Measurements from ENCODE around the gene SPAG9. TPM values are rescaled to one million over a fixed set of nuclear protein-coding genes. Genes with fewer than 3 reads are reported as not detected.

The SPAG9 gene
- total RNA-seq, 1 donor = 95.4 TPM

DNA sequence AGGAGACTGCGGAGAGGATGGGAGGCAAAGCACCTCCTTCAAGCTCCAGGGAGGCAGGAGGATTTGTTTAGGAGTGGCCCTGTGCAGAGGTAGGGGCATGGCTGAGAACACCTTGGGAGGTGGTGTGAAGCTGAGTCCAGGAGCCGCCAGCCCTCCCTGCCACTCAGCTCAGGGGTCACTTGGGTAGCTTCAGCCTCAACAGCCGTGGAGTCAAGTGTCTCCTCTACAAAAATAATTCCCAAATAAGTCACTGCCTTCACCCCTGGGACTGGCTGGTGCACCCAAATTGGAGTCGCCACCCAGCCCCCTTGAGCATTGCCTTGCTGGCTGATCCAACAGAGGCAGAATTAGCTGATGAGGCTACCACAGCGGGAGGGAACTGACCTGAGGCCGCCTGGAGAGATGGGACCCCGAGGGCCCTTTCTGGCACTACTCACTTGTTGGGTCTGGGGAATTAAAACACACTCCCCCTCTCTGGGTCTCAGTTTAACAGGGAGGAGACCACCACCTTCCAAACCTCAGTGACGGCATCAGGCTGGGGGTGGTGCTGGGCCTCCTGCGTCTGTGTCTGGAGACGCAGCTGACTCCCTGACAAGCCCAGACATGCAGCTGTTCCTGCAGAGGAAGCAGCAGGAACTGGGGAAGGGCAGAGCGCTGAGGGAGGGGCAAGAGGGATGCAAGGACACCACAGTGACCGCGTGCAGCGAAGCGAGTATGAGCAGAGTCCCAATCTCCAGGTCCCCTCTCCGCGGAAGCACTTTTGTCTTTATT, 166.7 kb downstream of the SPAG9 start:
- Histone ChIP-seq H3K4me3 (ENCODE audit: low read length) (no peak overlapping the region), H3K4me1 (ENCODE audit: insufficient read depth, low read length) (peaks cover 37% of the 10 kb centered on the region), H3K9me3 (ENCODE audit: low read depth, low read length) (no peaks in the 10 kb centered on the region), H3K27me3 (ENCODE audit: insufficient read depth, low read length) (no peaks in the 10 kb centered on the region)

GRCh38 chr17:50953518-50953830, 167.2 kb downstream of the SPAG9 start:
- no peaks in the 10 kb centered on the region for H3K27me3 ChIP-seq (ENCODE audit: insufficient read depth, low read length)
- peaks cover 37% of the 10 kb centered on the region for H3K4me1 ChIP-seq (ENCODE audit: insufficient read depth, low read length)
- H3K4me3 ChIP-seq (ENCODE audit: low read length) = no peak overlapping the region
- H3K9me3 ChIP-seq (ENCODE audit: low read depth, low read length) = no peaks in the 10 kb centered on the region

DNA sequence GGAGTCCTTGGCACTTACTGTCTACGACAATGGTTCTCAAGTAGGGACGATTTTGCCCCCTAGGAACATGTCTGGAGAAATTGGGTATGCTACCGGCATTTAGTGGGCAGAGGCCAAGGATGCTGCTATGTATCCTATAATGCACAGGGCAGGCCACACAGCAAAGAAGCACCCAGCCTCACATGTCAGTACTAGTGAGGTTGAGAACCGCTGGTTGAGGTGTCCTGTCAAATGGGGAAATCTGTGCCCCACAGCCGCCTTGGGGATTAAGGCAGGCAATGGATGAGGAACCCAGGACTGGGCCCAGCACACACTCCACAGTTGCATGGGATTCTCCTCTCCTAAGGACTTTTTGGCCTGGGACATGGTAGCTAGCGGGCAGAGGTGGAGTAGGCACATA, 167.8 kb downstream of the SPAG9 start:
- Histone ChIP-seq H3K4me1 (ENCODE audit: insufficient read depth, low read length) (peaks cover 43% of the 10 kb centered on the region), H3K27me3 (ENCODE audit: insufficient read depth, low read length) (no peaks in the 10 kb centered on the region), H3K9me3 (ENCODE audit: low read depth, low read length) (no peaks in the 10 kb centered on the region), H3K4me3 (ENCODE audit: low read length) (no peak overlapping the region)

- no peak overlapping the region for H3K4me3 ChIP-seq (ENCODE audit: low read length)
- no peaks in the 10 kb centered on the region for H3K9me3 ChIP-seq (ENCODE audit: low read depth, low read length)
- no peaks in the 10 kb centered on the region for H3K27me3 ChIP-seq (ENCODE audit: insufficient read depth, low read length)
- H3K4me1 ChIP-seq (ENCODE audit: insufficient read depth, low read length) = peaks cover 48% of the 10 kb centered on the region
These were observed 168.7 kb downstream of the SPAG9 start for GRCh38 chr17:50952013-50952412.

- H3K9me3 ChIP-seq (ENCODE audit: low read depth, low read length) = no peaks in the 10 kb centered on the region
These were observed 170.4 kb downstream of the SPAG9 start for GRCh38 chr17:50949989-50950877.

DNA sequence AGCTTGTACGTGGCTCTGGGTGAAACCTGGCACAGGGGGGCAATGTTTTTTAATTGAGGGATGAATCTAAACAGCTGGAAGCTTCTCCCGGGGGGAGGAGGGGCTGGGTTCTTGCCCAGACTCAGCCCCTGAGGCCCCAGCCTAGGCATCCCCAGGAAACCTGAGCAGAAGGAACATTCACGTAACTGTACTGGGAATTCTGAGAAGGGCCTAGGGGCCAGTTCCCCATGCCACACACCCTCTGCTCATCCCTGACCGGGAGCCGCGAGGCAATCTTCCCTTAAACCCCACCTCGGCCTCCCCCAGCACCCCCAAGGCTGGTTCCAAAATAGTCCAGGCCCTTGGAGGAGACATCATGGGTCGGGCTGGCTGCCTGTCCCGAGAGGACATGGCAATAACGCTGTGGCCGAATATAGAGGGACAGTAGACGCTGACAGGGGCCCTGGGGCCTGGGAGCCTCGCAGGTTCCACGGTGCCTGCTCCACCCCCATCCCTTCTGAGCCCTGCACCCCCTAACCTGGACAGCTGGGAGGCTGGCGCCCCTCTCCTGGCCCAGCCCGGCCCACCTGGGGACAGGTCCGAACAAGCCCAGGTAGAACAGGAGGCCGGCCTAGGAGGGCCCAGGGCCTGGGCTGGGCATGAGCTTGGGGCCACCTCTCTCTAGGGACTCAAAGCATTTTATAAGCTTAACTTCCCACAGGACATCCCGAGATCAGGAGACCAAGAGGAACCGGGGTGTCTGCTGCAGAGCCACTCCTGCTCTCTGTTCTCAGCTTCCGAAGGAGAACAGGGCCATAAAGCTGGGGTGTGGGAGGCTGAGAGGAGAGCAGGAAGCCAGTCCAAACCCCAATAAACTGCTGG, 171.3 kb downstream of the SPAG9 start:
- peaks cover 52% of the 10 kb centered on the region for H3K4me1 ChIP-seq (ENCODE audit: insufficient read depth, low read length)
- no peaks in the 10 kb centered on the region for H3K9me3 ChIP-seq (ENCODE audit: low read depth, low read length)
- H3K4me3 ChIP-seq (ENCODE audit: low read length) = no peak overlapping the region
- no peaks in the 10 kb centered on the region for H3K27me3 ChIP-seq (ENCODE audit: insufficient read depth, low read length)

More at GRCh38 chr17:50949989-50950877, 170.4 kb downstream of the SPAG9 start:
- no peak overlapping the region for H3K4me3 ChIP-seq (ENCODE audit: low read length)
- no peaks in the 10 kb centered on the region for H3K27me3 ChIP-seq (ENCODE audit: insufficient read depth, low read length)
- peaks cover 45% of the 10 kb centered on the region for H3K4me1 ChIP-seq (ENCODE audit: insufficient read depth, low read length)

- peaks cover 58% of the 10 kb centered on the region for H3K4me1 ChIP-seq (ENCODE audit: insufficient read depth, low read length)
- no peaks in the 10 kb centered on the region for H3K9me3 ChIP-seq (ENCODE audit: low read depth, low read length)
- no peak overlapping the region for H3K4me3 ChIP-seq (ENCODE audit: low read length)
- no peaks in the 10 kb centered on the region for H3K27me3 ChIP-seq (ENCODE audit: insufficient read depth, low read length)
These were observed 172.0 kb downstream of the SPAG9 start for GRCh38 chr17:50948711-50949110.

GRCh38 chr17:50947782-50948543, 172.7 kb downstream of the SPAG9 start:
- Histone ChIP-seq H3K4me3 (ENCODE audit: low read length) (no peak overlapping the region), H3K27me3 (ENCODE audit: insufficient read depth, low read length) (no peaks in the 10 kb centered on the region), H3K4me1 (ENCODE audit: insufficient read depth, low read length) (peaks cover 63% of the 10 kb centered on the region), H3K9me3 (ENCODE audit: low read depth, low read length) (no peaks in the 10 kb centered on the region)

- Histone ChIP-seq H3K9me3 (ENCODE audit: low read depth, low read length) (no peaks in the 10 kb centered on the region), H3K4me1 (ENCODE audit: insufficient read depth, low read length) (peaks cover 62% of the 10 kb centered on the region), H3K27me3 (ENCODE audit: insufficient read depth, low read length) (no peaks in the 10 kb centered on the region), H3K4me3 (ENCODE audit: low read length) (no peak overlapping the region)
These were observed 173.5 kb downstream of the SPAG9 start for GRCh38 chr17:50946891-50947781.

DNA sequence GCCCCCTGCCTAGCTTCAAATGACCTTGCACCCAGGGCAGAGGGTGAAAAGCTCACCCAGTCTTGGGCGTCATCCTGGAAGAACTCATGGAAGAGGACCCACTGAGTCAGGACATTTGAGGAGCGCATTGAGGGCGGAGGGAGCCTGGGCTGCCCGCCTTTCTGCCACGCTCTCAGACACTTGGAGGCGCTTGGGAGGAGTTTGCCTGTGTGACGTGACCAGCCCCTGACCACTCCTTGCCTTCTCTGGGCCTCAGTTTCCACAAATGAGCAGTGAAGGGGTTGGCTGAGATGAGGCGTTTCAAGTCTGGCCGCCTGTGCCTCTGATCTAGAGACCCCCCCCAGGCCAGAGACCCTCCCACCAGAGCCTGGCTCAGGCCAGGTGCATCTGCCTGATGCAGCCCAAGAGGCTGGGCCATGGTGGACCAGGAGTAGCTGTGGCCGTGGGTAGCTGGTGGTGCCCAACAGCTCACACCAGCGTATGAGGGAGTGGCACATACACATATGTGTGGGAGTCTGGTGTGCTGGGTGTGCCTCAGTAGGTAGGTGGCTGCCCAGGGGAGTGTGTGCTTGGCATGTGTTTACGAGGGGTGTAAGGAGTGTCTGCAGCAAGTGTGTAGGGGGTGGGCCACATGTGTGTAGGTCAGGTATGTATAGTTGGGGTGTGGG, 174.3 kb downstream of the SPAG9 start:
- H3K4me1 ChIP-seq (ENCODE audit: insufficient read depth, low read length) = peaks cover 55% of the 10 kb centered on the region
- no peak overlapping the region for H3K4me3 ChIP-seq (ENCODE audit: low read length)
- H3K27me3 ChIP-seq (ENCODE audit: insufficient read depth, low read length) = no peaks in the 10 kb centered on the region
- H3K9me3 ChIP-seq (ENCODE audit: low read depth, low read length) = no peaks in the 10 kb centered on the region

- H3K4me1 ChIP-seq (ENCODE audit: insufficient read depth, low read length) = peaks cover 49% of the 10 kb centered on the region
- no peaks in the 10 kb centered on the region for H3K9me3 ChIP-seq (ENCODE audit: low read depth, low read length)
- no peak overlapping the region for H3K4me3 ChIP-seq (ENCODE audit: low read length)
- H3K27me3 ChIP-seq (ENCODE audit: insufficient read depth, low read length) = no peaks in the 10 kb centered on the region
These were observed 174.9 kb downstream of the SPAG9 start for GRCh38 chr17:50945779-50946222.

DNA sequence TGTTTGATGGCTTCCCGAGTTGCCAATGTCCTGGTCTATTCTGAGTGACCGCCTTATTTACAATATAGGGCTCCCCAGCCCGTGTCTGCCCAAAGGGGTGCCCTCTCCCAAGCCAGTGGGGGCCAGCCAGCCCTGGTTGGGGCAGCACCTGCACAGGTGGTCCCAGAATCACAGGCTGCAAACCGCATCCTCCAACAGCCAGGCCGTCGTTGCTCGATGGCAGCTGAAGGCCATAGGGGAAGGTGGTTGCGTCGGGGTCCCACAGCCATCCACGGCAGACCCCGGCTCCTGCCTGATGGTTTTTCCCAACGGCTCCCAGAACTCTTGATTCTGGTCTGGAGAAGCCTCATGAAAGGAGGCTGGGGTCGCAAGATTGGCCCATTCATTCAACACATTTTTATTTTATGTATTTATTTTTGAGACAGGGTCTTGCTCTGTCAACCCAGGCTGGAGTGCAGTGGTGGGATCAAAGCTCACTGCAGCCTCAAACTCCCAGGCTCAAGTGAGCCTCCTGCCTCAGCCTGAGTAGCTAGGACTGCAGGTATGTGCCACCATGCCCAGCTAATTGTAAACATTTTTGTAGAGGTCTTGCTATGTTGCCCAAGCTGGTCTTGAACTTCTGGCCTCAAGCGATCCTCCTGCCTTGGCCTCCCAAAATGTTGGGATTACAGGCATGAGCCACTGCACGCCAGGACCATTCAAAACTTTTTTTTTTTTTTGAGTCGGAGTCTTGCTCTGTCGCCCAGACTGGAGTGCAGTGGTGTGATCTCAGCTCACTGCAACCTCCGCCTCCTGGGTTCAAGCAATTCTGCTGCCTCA, 175.6 kb downstream of the SPAG9 start:
- Histone ChIP-seq H3K4me1 (ENCODE audit: insufficient read depth, low read length) (peaks cover 42% of the 10 kb centered on the region), H3K27me3 (ENCODE audit: insufficient read depth, low read length) (no peaks in the 10 kb centered on the region), H3K4me3 (ENCODE audit: low read length) (no peak overlapping the region), H3K9me3 (ENCODE audit: low read depth, low read length) (no peaks in the 10 kb centered on the region)

Data from mononuclear cell (primary cell).